ENCODE results near the gene MAD1L1. TPM values are rescaled to one million over a fixed set of nuclear protein-coding genes. Genes with fewer than 3 reads are reported as not detected.

The MAD1L1 gene
- total RNA-seq, 1 donor from 2014 or later: 59.6 TPM

- no peak overlapping the region for H3K4me3 ChIP-seq
- TF ChIP-seq, protein P1, sequence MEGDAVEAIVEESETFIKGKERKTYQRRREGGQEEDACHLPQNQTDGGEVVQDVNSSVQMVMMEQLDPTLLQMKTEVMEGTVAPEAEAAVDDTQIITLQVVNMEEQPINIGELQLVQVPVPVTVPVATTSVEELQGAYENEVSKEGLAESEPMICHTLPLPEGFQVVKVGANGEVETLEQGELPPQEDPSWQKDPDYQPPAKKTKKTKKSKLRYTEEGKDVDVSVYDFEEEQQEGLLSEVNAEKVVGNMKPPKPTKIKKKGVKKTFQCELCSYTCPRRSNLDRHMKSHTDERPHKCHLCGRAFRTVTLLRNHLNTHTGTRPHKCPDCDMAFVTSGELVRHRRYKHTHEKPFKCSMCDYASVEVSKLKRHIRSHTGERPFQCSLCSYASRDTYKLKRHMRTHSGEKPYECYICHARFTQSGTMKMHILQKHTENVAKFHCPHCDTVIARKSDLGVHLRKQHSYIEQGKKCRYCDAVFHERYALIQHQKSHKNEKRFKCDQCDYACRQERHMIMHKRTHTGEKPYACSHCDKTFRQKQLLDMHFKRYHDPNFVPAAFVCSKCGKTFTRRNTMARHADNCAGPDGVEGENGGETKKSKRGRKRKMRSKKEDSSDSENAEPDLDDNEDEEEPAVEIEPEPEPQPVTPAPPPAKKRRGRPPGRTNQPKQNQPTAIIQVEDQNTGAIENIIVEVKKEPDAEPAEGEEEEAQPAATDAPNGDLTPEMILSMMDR (IDR thresholded peaks at IDR 0.05): no peak
- H3K9me3 ChIP-seq: no peaks in the 10 kb centered on the region
- no peaks in the 10 kb centered on the region for H3K4me1 ChIP-seq
- H3K36me3 ChIP-seq: peaks cover 0 to 4% of the 10 kb centered on the region in 2 donors
- H3K27me3 ChIP-seq: no peaks in the 10 kb centered on the region
- intact Hi-C loops (cut with DNase I): no loop called here
- DNase-seq (ENCODE audit: low spot score in 2 of 2): no peak
- no peak overlapping the region for H3K27ac ChIP-seq
These were observed 280.0 kb downstream of the MAD1L1 start for GRCh38 chr7:1952781-1953180.

DNA sequence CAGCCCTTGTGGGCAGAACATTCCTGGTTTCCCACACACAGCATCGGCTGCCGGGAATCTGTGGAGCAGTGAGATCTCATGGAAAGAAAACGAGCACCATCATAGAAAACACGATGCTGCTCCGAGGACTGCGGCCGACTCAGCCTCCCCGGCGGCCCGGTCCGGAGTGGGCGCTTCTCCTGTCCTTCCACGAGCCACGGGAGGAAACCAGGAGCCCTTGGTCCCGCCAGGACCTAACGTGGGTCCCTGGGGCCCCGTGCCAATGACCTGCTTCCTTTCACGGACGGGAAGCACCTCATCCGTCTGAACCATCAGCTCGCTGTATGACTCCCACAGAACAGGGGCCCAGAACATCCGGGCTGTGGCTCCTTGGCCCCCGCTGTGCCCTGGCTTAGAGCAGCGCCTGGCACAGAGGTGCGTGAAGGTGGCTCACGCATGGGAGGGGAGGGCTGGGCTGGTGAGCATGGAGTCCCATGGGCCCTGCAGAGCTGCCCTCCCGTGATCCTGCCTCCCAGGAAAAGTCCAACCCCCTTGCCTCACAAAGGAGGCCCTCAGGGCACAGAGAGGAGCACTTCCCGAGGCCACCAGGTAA is 280.5 kb downstream of the MAD1L1 start:
- Histone ChIP-seq H3K27me3 (no peaks in the 10 kb centered on the region), H3K36me3 (peaks cover 0 to 4% of the 10 kb centered on the region in 2 donors), H3K27ac (no peak overlapping the region), H3K4me3 (no peak overlapping the region), H3K4me1 (no peaks in the 10 kb centered on the region), H3K9me3 (no peaks in the 10 kb centered on the region)
- DNase-seq (ENCODE audit: low spot score in 2 of 2): no peak
- TF ChIP-seq, protein P1 (IDR thresholded peaks at IDR 0.05): no peak
- intact Hi-C loops (cut with DNase I): no loop called here

GRCh38 chr7:1951600-1951999 is 281.1 kb downstream of the MAD1L1 start:
- Histone ChIP-seq H3K4me3 (no peak overlapping the region), H3K9me3 (no peaks in the 10 kb centered on the region), H3K27me3 (no peaks in the 10 kb centered on the region), H3K27ac (no peak overlapping the region), H3K4me1 (no peaks in the 10 kb centered on the region), H3K36me3 (peaks cover 0 to 3% of the 10 kb centered on the region in 2 donors)
- TF ChIP-seq, protein P1 (IDR thresholded peaks at IDR 0.05): no peak
- no peak for DNase-seq (ENCODE audit: low spot score in 2 of 2)
- intact Hi-C loops (cut with DNase I): no loop called here

DNA sequence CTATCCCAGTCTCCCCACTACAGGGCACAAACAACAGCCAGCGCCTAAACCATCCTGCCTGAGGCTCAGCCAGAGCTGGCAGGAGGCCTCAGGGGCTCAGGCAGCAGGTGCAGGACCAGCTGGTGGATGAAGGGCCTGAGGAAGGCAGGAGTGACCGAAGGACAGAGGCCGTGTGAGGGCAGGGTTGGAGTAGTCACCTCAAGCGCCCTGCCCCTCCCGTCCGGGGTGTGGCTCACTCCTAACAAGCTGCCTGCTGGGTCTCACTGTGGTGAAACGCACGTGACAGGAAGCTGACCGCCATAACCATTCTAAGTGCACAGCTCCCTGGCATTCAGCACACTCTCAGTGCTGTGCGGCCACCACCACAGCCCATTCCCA is 281.6 kb downstream of the MAD1L1 start:
- Histone ChIP-seq H3K4me1 (no peaks in the 10 kb centered on the region), H3K27me3 (no peaks in the 10 kb centered on the region), H3K27ac (no peak overlapping the region), H3K4me3 (no peak overlapping the region), H3K36me3 (no peaks in the 10 kb centered on the region), H3K9me3 (no peaks in the 10 kb centered on the region)
- DNase-seq (ENCODE audit: low spot score in 2 of 2): no peak
- intact Hi-C loops (cut with DNase I): no loop called here
- TF ChIP-seq, protein P1 (IDR thresholded peaks at IDR 0.05): no peak

GRCh38 chr7:1950452-1951158 is 282.1 kb downstream of the MAD1L1 start:
- Histone ChIP-seq H3K9me3 (no peaks in the 10 kb centered on the region), H3K27me3 (no peaks in the 10 kb centered on the region), H3K4me3 (no peak overlapping the region), H3K27ac (no peak overlapping the region), H3K4me1 (no peaks in the 10 kb centered on the region), H3K36me3 (no peaks in the 10 kb centered on the region)
- intact Hi-C loops (cut with DNase I): no loop called here
- no peak for DNase-seq (ENCODE audit: low spot score in 2 of 2)
- TF ChIP-seq, protein P1 (IDR thresholded peaks at IDR 0.05): no peak

Data from ascending aorta (tissue), 2 donors.